Measurements from ENCODE around the gene EP400. TPM values are rescaled to one million over a fixed set of nuclear protein-coding genes. Genes with fewer than 3 reads are reported as not detected.

The EP400 gene
- total and polyA plus RNA-seq, 12 donors: 11.5 to 43.2 (median 28.8) TPM

DNA sequence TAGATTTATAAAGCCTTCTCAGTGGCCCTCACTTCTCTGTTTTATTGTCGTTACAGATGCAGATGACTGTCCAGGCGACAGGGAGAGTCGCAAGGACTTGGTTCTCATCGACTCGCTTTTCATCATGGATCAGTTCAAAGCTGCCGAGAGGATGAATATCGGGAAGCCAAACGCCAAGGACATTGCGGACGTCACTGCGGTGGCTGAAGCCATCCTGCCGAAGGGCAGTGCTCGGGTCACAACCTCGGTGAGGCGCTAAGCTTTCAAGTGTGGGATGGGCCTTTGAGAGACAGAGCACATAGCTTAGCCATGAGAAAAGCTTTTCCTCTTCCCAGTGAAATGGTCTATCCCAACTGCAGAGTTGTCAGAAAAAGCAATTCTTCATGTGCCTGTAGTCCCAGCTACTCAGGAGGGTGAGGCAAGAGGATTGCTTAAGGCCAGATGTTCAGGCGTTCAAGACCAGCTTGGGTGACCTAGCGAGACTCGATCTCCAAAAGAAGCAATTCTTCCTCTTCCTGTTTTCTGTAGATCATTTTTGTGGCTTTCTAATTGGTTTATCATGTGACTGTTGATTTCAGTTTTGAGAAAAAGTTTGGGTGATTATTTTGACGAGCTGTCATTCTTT lies 56.4 kb downstream of the EP400 start:
- intact Hi-C loops (cut with DNase I): no loop called here
- TF ChIP-seq POLR2A (IDR thresholded peaks at IDR 0.05): peak in 1 of 2 donors; percentile 12
- TF ChIP-seq CTCF (IDR thresholded peaks at IDR 0.05): no peak
- Histone ChIP-seq H3K27ac (peak overlapping the region; percentile 48 to 90 (median 73)), H3K36me3 (replicated peaks in 1 of 2) (peaks cover 0 to 28% of the 10 kb centered on the region in 2 donors), H3K9me3 (replicated peaks in 1 of 3) (no peaks in the 10 kb centered on the region), H3K4me3 (no peak overlapping the region), H3K27me3 (no peaks in the 10 kb centered on the region), H3K4me1 (replicated peaks in 1 of 2) (no peaks in the 10 kb centered on the region)
- 56 to 62% (median 59%) methylated on average over 12 to 19 of the region's 19 CpGs for WGBS, 4 donors
- peak; percentile 78 to 96 (median 91) for DNase-seq

GRCh38 chr12:132007041-132007440 lies 57.3 kb downstream of the EP400 start:
- TF ChIP-seq POLR2A (IDR thresholded peaks at IDR 0.05): no peak
- no peak for TF ChIP-seq CTCF (IDR thresholded peaks at IDR 0.05)
- Histone ChIP-seq H3K36me3 (replicated peaks in 1 of 2) (peaks cover 0 to 37% of the 10 kb centered on the region in 2 donors), H3K27me3 (no peaks in the 10 kb centered on the region), H3K4me3 (no peak overlapping the region), H3K4me1 (replicated peaks in 1 of 2) (no peaks in the 10 kb centered on the region), H3K27ac (peak overlapping the region in 2 of 5 donors; percentile 80 to 90), H3K9me3 (replicated peaks in 1 of 3) (no peaks in the 10 kb centered on the region)
- WGBS, 4 donors: 85 to 91% (median 88%) methylated on average over 6 of the region's 6 CpGs
- DNase-seq: peak in 1 of 7 donors; percentile 30
- intact Hi-C loops (cut with DNase I): no loop called here

DNA sequence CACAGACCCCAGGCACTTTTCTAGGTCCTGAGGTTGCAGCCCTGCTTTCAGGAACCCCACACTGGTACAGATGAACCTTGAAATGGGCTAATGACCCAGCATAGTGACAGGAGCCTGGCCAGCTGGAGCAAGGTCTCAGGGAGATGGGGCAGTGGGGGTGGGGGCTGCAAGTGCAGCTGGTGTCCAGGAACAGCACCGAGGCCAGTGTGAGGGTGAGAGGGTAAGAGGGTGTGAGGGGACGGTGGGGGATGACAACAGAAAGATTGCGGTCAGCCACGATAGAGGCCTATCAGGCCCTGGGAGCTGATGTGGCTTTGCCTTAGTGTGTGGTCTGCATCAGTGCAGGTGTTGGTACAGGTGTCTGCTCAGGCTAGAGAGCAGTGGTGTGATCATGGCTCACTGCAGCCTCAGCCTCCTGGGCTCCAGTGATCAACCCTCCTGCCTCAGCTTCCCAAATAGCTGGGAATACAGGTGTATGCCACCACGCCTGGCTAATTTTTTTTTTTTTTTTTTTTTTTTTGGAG lies 59.7 kb downstream of the EP400 start:
- intact Hi-C loops (cut with DNase I): no loop called here
- no peaks in the 10 kb centered on the region for H3K27me3 ChIP-seq
- H3K9me3 ChIP-seq (replicated peaks in 1 of 3): no peaks in the 10 kb centered on the region
- no peaks in the 10 kb centered on the region for H3K4me1 ChIP-seq (replicated peaks in 1 of 2)
- peaks cover 0 to 60% of the 10 kb centered on the region in 2 donors for H3K36me3 ChIP-seq (replicated peaks in 1 of 2)
- no peak overlapping the region for H3K27ac ChIP-seq
- DNase-seq: peak in 5 of 7 donors; percentile 24 to 61 (median 48)
- 70 to 82% (median 77%) methylated on average over 2 to 5 of the region's 5 CpGs for WGBS, 4 donors
- H3K4me3 ChIP-seq: no peak overlapping the region
- TF ChIP-seq CTCF (IDR thresholded peaks at IDR 0.05) (no peak), POLR2A (IDR thresholded peaks at IDR 0.05) (no peak)

- H3K36me3 ChIP-seq (replicated peaks in 1 of 2): peaks cover 0 to 74% of the 10 kb centered on the region in 2 donors
- TF ChIP-seq CTCF (IDR thresholded peaks at IDR 0.05) (no peak), POLR2A (IDR thresholded peaks at IDR 0.05) (no peak)
Measured at GRCh38 chr12:132012919-132013568, 63.3 kb downstream of the EP400 start.

More at GRCh38 chr12:132012919-132013568, 63.3 kb downstream of the EP400 start:
- intact Hi-C loops (cut with DNase I): no loop called here
- Histone ChIP-seq H3K9me3 (replicated peaks in 1 of 3) (no peaks in the 10 kb centered on the region), H3K4me1 (replicated peaks in 1 of 2) (no peaks in the 10 kb centered on the region), H3K27me3 (no peaks in the 10 kb centered on the region), H3K27ac (no peak overlapping the region), H3K4me3 (no peak overlapping the region)
- WGBS, 4 donors: 87 to 91% (median 89%) methylated on average over 20 of the region's 20 CpGs
- no peak for DNase-seq

All from adrenal gland (tissue), 12 donors.